Osteoblast (primary cell): ENCODE results near the gene PACRGL. TPM values are rescaled to one million over a fixed set of nuclear protein-coding genes. Genes with fewer than 3 reads are reported as not detected.

ENCODE experiments used
- DNase-seq: peaks from one replicate; pipeline ENCODE4 v3.0.0; 2011; ENCODE audit warnings: low spot score, mixed read lengths; ENCODE audit not compliant: insufficient read length; ENCODE audit errors: missing footprints
- H2AFZ ChIP-seq: 2 replicates; pipeline ENCODE4 v1.6.0; 2011; ENCODE audit warnings: mild to moderate bottlenecking, low read length
- H3K27ac ChIP-seq: 2 replicates; pipeline ENCODE4 v1.5.1; 2011; ENCODE audit warnings: mild to moderate bottlenecking, low read depth, low read length, moderate library complexity
- H3K27me3 ChIP-seq: 2 replicates; pipeline ENCODE4 v1.6.0; 2012; ENCODE audit warnings: mild to moderate bottlenecking, control low read depth, inconsistent platforms, low read length, moderate library complexity; ENCODE audit not compliant: insufficient read depth
- H3K36me3 ChIP-seq: 2 replicates; pipeline ENCODE4 v1.5.1; 2011; ENCODE audit warnings: mild to moderate bottlenecking, low read length, control low read depth, moderate library complexity; ENCODE audit not compliant: insufficient read depth
- H3K4me1 ChIP-seq: 2 replicates; pipeline ENCODE4 v1.5.1; 2011; ENCODE audit warnings: mild to moderate bottlenecking, low read length, control low read depth, moderate library complexity; ENCODE audit not compliant: insufficient read depth
- H3K4me2 ChIP-seq: 2 replicates; pipeline ENCODE4 v1.6.0; 2011; ENCODE audit warnings: mild to moderate bottlenecking, low read length; ENCODE audit not compliant: insufficient read depth
- H3K4me3 ChIP-seq: fragments of 200-600 bp; sonication (generic); 3 replicates; pipeline ENCODE4 v1.5.1; 2012; ENCODE audit warnings: mild to moderate bottlenecking, low read length, inconsistent platforms; ENCODE audit not compliant: insufficient read depth
- H3K79me2 ChIP-seq: 2 replicates; pipeline ENCODE4 v1.6.0; 2012; ENCODE audit warnings: mild to moderate bottlenecking, low read length, control low read depth, inconsistent platforms; ENCODE audit not compliant: insufficient read depth
- H3K9me3 ChIP-seq: 2 replicates; pipeline ENCODE4 v1.5.1; 2011; ENCODE audit warnings: low read depth, low read length, control low read depth
- H4K20me1 ChIP-seq: 2 replicates; pipeline ENCODE4 v1.6.0; 2012; ENCODE audit warnings: mild to moderate bottlenecking, low read length, control low read depth; ENCODE audit not compliant: insufficient read depth
- CTCF ChIP-seq: IDR thresholded peaks from 2 replicates; pipeline ENCODE4 v1.5.1; 2011; ENCODE audit warnings: mild to moderate bottlenecking, low read depth, low read length, moderate library complexity; ENCODE audit errors: extremely low read depth
- total RNA-seq: library from RNA; depleted of rRNA; stranded (reverse); fragments of >200 nt; gene quantifications from 2 replicates; pipeline ENCODE4 v1.2.3, GENCODE V29; 2012

PACRGL gene
- total RNA-seq, 1 donor = 27.5 TPM

GRCh38 chr4:20696815-20697214, 3.4 kb upstream of the PACRGL start:
- Histone ChIP-seq H2AFZ (no peak overlapping the region), H3K9me3 (no peaks in the 10 kb centered on the region), H3K4me3 (no peak overlapping the region), H3K4me2 (no peak overlapping the region), H3K79me2 (peaks cover 16% of the 10 kb centered on the region), H3K36me3 (no peaks in the 10 kb centered on the region), H3K4me1 (peaks cover 27% of the 10 kb centered on the region), H4K20me1 (no peaks in the 10 kb centered on the region), H3K27ac (no peak overlapping the region), H3K27me3 (no peaks in the 10 kb centered on the region)
- DNase-seq = no peak
- TF ChIP-seq CTCF = no peak

- Histone ChIP-seq H3K9me3 (no peaks in the 10 kb centered on the region), H3K4me3 (no peak overlapping the region), H3K79me2 (peaks cover 32% of the 10 kb centered on the region), H3K4me1 (peaks cover 27% of the 10 kb centered on the region), H3K36me3 (no peaks in the 10 kb centered on the region), H3K27ac (no peak overlapping the region), H2AFZ (peak overlapping the region; percentile 66), H4K20me1 (no peaks in the 10 kb centered on the region), H3K4me2 (peak overlapping the region; percentile 47), H3K27me3 (no peaks in the 10 kb centered on the region)
- TF ChIP-seq CTCF = no peak
- DNase-seq = peak; percentile 62
These were observed 1.9 kb upstream of the PACRGL start for GRCh38 chr4:20698382-20698781.

GRCh38 chr4:20698820-20699219, 1.4 kb upstream of the PACRGL start:
- Histone ChIP-seq H3K36me3 (no peaks in the 10 kb centered on the region), H3K4me3 (no peak overlapping the region), H3K9me3 (no peaks in the 10 kb centered on the region), H3K4me1 (peaks cover 27% of the 10 kb centered on the region), H3K27me3 (no peaks in the 10 kb centered on the region), H3K79me2 (peaks cover 36% of the 10 kb centered on the region), H3K27ac (no peak overlapping the region), H3K4me2 (peak overlapping the region; percentile 47), H4K20me1 (no peaks in the 10 kb centered on the region), H2AFZ (peak overlapping the region; percentile 66)
- no peak for DNase-seq
- no peak for TF ChIP-seq CTCF

GRCh38 chr4:20711335-20711734, 11.1 kb downstream of the PACRGL start:
- TF ChIP-seq CTCF = no peak
- DNase-seq = no peak
- Histone ChIP-seq H3K27ac (no peak overlapping the region), H3K36me3 (peaks cover 26% of the 10 kb centered on the region), H4K20me1 (no peaks in the 10 kb centered on the region), H3K27me3 (no peaks in the 10 kb centered on the region), H3K79me2 (no peaks in the 10 kb centered on the region), H3K4me2 (no peak overlapping the region), H3K4me3 (no peak overlapping the region), H2AFZ (no peak overlapping the region), H3K9me3 (no peaks in the 10 kb centered on the region), H3K4me1 (no peaks in the 10 kb centered on the region)
